Lower leg skin (tissue), 4 donors: ENCODE data around the gene PPP4R1. TPM values are rescaled to one million over a fixed set of nuclear protein-coding genes. Genes with fewer than 3 reads are reported as not detected.

Source experiments
- DNase-seq, 2 donors: peaks; one replicate each; pipeline ENCODE4 v3.0.0-alpha.2; 2019; ENCODE audit warnings: low spot score in 2 of 2
- H3K4me3 ChIP-seq: fragments of 200-600 bp; sonication (generic); 2 replicates; pipeline ENCODE4 v1.5.1; 2017; ENCODE audit warnings: mild to moderate bottlenecking, low read depth; ENCODE audit not compliant: poor library complexity, severe bottlenecking
- CTCF ChIP-seq, 3 donors: fragments of 450-650 bp; IDR thresholded peaks; one replicate each; pipeline ENCODE4 v1.5.1; 2016; ENCODE audit warnings: antibody characterized with exemption in 3 of 3, mild to moderate bottlenecking in 3 of 3, moderate library complexity in 2 of 3
- POLR2A ChIP-seq, 2 donors: fragments of 450-650 bp; IDR thresholded peaks; one replicate each; pipeline ENCODE4 v1.6.1; 2016 to 2017; ENCODE audit warnings: antibody characterized with exemption in 2 of 2, mild to moderate bottlenecking in 1 of 2, moderate library complexity in 1 of 2
- WGBS, 2 donors: methylation state at CpG; one replicate each; pipeline ENCODE4 v1.1.5; 2018; 5-methylcytosine and 5-hydroxymethylcytosine counted together
- intact Hi-C: fragments of 100-400 bp; cut with DNase I; formaldehyde crosslinking; loops from one replicate; pipeline ENCODE4 v1.15.0; 2023; ENCODE audit warnings: low total_unique reads
- total RNA-seq, 4 donors: library from RNA; depleted of rRNA; stranded (reverse); fragments of >200 nt; gene quantifications; one replicate each; pipeline ENCODE4 v1.1.0, GENCODE V29; 2016

Gene PPP4R1
- total RNA-seq, 4 donors from 2014 or later: 50.0 to 129 (median 68.0) TPM

GRCh38 chr18:9513971-9514512 is 100.3 kb downstream of the PPP4R1 start:
- WGBS, 2 donors: 85 to 88% methylated on average over 6 of the region's 6 CpGs
- TF ChIP-seq CTCF (IDR thresholded peaks at IDR 0.05) (no peak), POLR2A (IDR thresholded peaks at IDR 0.05) (no peak)
- no peak for DNase-seq
- H3K4me3 ChIP-seq: no peak overlapping the region
- intact Hi-C loops: loop anchor here (10.0 kb wide), 1 partner anchor 149 kb away; no protein-coding TSS in a partner anchor

- no peak overlapping the region for H3K4me3 ChIP-seq
- TF ChIP-seq POLR2A (IDR thresholded peaks at IDR 0.05) (no peak), CTCF (IDR thresholded peaks at IDR 0.05) (no peak)
- WGBS, 2 donors: 71 to 78% methylated on average over 2 of the region's 2 CpGs
- no peak for DNase-seq
- intact Hi-C loops: no loop called here
These were observed 105.8 kb downstream of the PPP4R1 start for GRCh38 chr18:9508446-9509025.

- intact Hi-C loops: no loop called here
- 78 to 88% methylated on average over 2 of the region's 2 CpGs for WGBS, 2 donors
- DNase-seq: no peak
- H3K4me3 ChIP-seq: no peak overlapping the region
- no peak for TF ChIP-seq POLR2A (IDR thresholded peaks at IDR 0.05)
- no peak for TF ChIP-seq CTCF (IDR thresholded peaks at IDR 0.05)
These were observed 106.7 kb downstream of the PPP4R1 start for GRCh38 chr18:9507565-9508088.

GRCh38 chr18:9506046-9506792 is 108.1 kb downstream of the PPP4R1 start:
- TF ChIP-seq CTCF (IDR thresholded peaks at IDR 0.05) (no peak), POLR2A (IDR thresholded peaks at IDR 0.05) (no peak)
- 86 to 89% methylated on average over 4 of the region's 4 CpGs for WGBS, 2 donors
- intact Hi-C loops: no loop called here
- DNase-seq: no peak
- no peak overlapping the region for H3K4me3 ChIP-seq

Other genes starting within 250 kb of the PPP4R1 start
- gene RALBP1, start 139.0 kb downstream of the PPP4R1 start, total RNA-seq: 100 to 1,000 TPM; 211 to 229 (median 224) TPM
- 10 to 100 TPM; 12.2 to 22.0 (median 15.6) TPM for gene RAB31, start 93.7 kb upstream of the PPP4R1 start, total RNA-seq